GM21723 (cell line): Measurements from ENCODE around the gene PHACTR2.
"Not testable (repeated sequence)": the region's sequence is repeated elsewhere in the genome, so short reads cannot be mapped to it uniquely, and the experiment has no call there.

Experiments used
- ATAC-seq: cut with Tn5 transposase; IDR thresholded peaks from one replicate; pipeline ENCODE4 v1.9.1; 2021; ENCODE audit warnings: mild to moderate bottlenecking, moderate library complexity; ENCODE audit not compliant: unreplicated experiment

PHACTR2 gene

GRCh38 chr6:143677891-143678791 lies at the start of gene PHACTR2:
TSS of gene PHACTR2 (plus strand) at chr6:143677965. CDS start at chr6:143678164, 199 bp downstream.
- ATAC-seq, result no peak

DNA sequence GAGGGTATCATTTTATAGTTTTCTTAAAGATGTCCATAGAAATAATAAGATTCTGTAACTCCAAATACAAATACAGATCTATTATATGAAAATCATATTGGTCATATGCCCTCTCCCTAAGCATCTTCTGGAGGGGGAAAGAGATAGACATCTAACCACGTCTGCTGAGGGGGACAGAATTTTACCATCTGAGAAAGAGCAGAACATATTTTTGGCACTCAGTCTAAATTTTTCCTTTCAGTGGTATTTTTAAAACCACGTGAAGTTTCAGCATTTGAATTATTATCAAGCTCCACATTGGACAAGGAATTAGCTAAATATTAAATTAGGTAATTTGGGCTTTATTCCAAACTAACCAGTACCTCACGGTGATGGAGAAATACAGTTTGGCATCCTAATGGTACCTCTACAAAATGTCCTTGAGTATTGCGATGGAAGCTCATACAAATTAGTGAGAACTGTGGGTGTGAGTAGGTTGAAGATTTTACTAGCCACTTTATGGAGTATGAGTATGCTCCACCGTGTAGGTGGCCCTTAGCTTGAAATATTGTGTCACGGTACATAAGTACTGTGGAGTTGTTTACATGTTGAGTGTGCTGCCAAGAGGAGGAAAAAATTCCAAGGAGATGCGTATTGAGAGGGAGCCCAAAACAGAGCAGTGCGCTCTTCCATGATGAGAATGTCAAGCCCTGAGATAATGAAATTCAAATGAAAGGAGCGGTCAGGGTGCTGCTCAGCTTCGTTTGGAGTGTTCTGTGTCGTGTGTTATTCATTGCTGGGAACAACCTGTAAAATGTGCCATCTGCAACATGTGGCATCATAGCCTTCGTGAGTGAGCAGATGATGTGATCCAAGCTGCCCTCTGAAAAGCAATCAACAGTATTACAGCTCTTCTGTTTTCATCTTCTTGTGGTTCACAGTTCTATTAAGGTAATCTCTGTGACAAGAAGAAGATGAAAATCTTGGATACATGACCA lies 48.4 kb upstream of the PHACTR2 start:
- ATAC-seq, result no peak

DNA sequence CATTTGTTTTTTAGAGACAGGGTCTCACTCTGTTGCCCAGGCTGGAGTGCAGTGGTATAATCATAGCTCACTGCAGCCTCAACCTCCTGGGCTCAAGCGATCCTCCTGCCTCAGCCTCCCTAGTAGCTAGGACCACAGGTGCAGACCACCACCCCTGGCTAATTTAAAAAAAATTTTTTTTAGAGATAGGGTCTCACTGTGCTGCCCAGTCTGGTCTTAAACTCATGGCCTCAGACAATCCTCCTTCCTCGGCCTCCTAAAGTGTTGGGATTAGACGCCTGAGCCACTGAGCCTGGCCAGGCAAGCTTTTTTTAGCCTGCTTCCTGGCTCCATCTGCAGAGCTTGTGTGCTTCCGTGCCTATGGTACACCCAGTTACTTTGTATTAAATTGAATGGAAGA lies 46.6 kb upstream of the PHACTR2 start:
- ATAC-seq, result not testable (repeated sequence)

- ATAC-seq, result no peak
Observed at GRCh38 chr6:143632894-143633293, 44.9 kb upstream of the PHACTR2 start.

- no peak for ATAC-seq
Observed at GRCh38 chr6:143634486-143634885, 43.3 kb upstream of the PHACTR2 start.

DNA sequence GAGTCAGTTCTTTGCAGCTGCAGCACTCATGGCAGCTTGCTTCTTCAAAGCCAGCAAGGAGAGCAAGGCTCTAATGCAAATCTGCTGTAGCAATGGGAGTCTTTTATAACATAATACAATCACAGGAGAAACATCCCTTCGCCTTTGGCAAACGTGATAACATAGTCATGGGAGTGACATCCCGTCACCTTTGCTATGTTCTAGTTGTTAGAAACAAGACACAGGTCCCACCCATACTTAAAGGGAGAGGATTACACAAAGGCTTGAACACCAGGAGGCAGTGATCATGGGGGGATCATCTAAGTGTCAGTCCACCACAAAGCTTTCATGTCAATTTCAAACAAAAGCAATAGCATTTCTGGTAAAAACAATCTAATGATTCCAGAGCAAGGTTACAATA lies 40.1 kb upstream of the PHACTR2 start:
- ATAC-seq, result no peak

GRCh38 chr6:143642403-143642802 lies 35.4 kb upstream of the PHACTR2 start:
- no peak for ATAC-seq

DNA sequence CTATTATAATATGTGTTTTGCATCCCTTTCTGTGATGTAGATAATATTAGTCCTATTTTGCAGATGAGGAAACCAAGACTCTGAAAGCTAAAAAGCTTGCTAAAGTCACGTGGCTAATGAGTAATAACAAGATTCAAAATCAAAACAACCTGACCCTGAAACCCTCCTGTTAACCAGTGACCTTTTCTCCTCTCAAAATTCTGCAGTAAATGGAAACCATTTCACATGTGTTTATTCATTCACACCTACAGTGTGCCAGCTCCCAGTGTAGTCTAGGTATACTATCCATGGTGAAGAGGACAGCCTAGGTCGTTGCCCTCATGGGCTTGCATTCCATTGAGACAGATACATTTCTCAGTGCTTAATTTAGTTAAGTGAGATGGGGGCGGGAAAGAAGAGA lies 30.6 kb upstream of the PHACTR2 start:
- no peak for ATAC-seq

DNA sequence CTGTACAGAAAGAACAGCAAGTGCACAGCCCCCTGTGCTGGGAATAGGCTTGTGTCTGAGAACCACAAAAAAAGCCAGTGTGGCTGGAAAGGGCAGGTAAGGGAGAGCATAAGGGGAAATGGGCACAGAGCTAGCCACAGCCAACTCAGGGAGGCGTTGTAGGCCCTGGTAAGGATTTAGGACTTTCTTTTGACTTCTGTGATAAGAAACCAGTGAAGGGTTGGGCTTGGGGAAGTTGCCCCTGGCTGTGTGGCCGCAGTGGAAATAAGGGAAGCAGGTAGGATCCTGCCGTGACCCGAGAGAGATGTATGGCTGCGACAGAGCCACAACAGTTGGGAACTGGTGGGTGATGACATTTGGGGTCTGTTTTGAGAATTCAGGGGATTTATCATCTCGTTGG lies 30.0 kb upstream of the PHACTR2 start:
- no peak for ATAC-seq

GRCh38 chr6:143649319-143649718 lies 28.4 kb upstream of the PHACTR2 start:
- not testable (repeated sequence) for ATAC-seq

- ATAC-seq, result not testable (repeated sequence)
Observed at GRCh38 chr6:143651328-143651727, 26.4 kb upstream of the PHACTR2 start.

GRCh38 chr6:143652841-143653331 lies 24.9 kb upstream of the PHACTR2 start:
- no peak for ATAC-seq

- ATAC-seq, result no peak
Observed at GRCh38 chr6:143655541-143655940, 22.2 kb upstream of the PHACTR2 start.

GRCh38 chr6:143656026-143656425 lies 21.7 kb upstream of the PHACTR2 start:
- ATAC-seq, result no peak

DNA sequence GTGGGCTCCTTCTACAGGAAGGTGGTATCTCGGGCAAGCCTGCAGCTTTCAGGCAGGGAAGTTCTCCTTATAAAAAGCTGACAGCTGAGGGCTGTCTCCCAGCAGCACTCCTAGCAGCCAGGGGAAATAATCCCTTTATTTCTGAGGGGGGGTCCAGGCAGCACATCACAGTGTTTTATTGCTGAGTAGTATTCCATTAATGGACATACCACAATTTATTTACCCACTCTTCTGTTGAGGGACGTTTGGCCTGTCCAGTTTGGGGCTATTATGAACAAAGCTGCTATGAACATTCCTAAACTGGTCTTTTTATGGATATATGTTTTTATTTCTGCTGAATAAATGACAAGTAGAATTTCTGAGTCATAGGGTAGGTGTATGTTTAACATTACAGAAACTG lies 20.0 kb upstream of the PHACTR2 start:
- no peak for ATAC-seq

GRCh38 chr6:143660170-143660569 lies 17.6 kb upstream of the PHACTR2 start:
- not testable (repeated sequence) for ATAC-seq

DNA sequence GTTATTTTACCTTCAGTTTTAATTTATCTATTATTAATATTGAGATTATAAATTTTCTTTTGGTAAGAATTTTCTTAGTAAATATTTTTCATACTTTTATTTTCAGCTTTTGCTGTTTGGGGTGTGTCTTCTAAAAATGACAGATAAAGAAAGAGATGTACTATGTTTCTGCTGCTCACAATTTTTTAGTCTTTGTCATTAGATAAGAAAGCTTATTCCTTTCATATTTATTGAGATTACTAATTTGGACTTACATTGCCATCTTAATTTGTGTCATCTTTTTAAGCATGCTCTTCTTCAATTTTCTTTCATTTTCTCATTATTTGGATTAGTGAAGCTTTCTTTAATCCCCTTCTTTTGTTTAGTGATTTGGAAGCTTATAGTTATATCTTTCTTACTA lies 13.6 kb upstream of the PHACTR2 start:
- ATAC-seq, result no peak

- ATAC-seq, result not testable (repeated sequence)
Observed at GRCh38 chr6:143666007-143666406, 11.8 kb upstream of the PHACTR2 start.

DNA sequence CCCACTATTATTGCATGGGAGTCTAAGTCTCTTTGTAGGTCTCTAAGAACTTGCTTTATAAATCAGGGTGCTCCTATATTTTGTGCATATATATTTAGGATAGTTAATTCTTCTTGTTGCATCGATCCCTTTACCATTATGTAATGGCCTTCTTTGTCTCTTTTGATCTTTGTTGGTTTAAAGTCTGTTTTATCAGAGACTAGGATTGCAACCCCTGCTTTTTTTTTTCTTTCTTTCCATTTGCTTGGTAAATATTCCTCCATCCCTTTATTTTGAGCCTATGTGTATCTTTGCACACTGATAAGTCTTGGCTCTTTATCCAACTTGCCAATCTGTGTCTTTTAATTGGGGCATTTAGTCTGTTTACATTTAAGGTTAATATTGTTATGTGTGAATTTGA lies 8.3 kb upstream of the PHACTR2 start:
- ATAC-seq, result not testable (repeated sequence)

- no peak for ATAC-seq
Observed at GRCh38 chr6:143673669-143674068, 4.1 kb upstream of the PHACTR2 start.
